RPMI7951 (cell line): Measurements from ENCODE around the gene TRAPPC1. TPM values are rescaled to one million over a fixed set of nuclear protein-coding genes. Genes with fewer than 3 reads are reported as not detected.

ENCODE experiments used
- total RNA-seq: library from RNA; depleted of rRNA; stranded (reverse); fragments of >200 nt; shearing (Covaris generic); gene quantifications from 2 replicates; pipeline ENCODE4 v1.2.3, GENCODE V29; 2014; rRNA removed

Gene TRAPPC1
- total RNA-seq, 1 experiment from 2014 or later: 54.2 TPM

Other genes starting within 250 kb of the TRAPPC1 start
- 2.5 and 4.1 TPM in 2 replicates for gene TP53, start 244.5 kb downstream of the TRAPPC1 start, total RNA-seq
- 22.5 and 25.7 TPM in 2 replicates for gene WRAP53, start 243.5 kb downstream of the TRAPPC1 start, total RNA-seq
- 0.84 and 1.3 TPM in 2 replicates for gene EFNB3, start 226.7 kb downstream of the TRAPPC1 start, total RNA-seq
- 1.8 and 3.2 TPM in 2 replicates for gene DNAH2, start 214.2 kb downstream of the TRAPPC1 start, total RNA-seq
- gene KDM6B, start 97.7 kb downstream of the TRAPPC1 start, total RNA-seq: 0.20 and 0.48 TPM in 2 replicates
- not detected in 2 replicates for gene TMEM88, start 76.9 kb downstream of the TRAPPC1 start, total RNA-seq
- gene NAA38, start 74.4 kb downstream of the TRAPPC1 start, total RNA-seq: 94.4 and 110 TPM in 2 replicates
- 5.7 and 6.1 TPM in 2 replicates for gene CYB5D1, start 73.9 kb downstream of the TRAPPC1 start, total RNA-seq
- 20.3 and 30.8 TPM in 2 replicates for gene CHD3, start 43.2 kb downstream of the TRAPPC1 start, total RNA-seq
- gene RNF227, start 15.7 kb downstream of the TRAPPC1 start, total RNA-seq: 2.3 and 7.8 TPM in 2 replicates
- 1.1 TPM in 2 replicates for gene KCNAB3, start 2.1 kb downstream of the TRAPPC1 start, total RNA-seq
- 19.6 and 23.2 TPM in 2 replicates for gene CNTROB, start 260 bp upstream of the TRAPPC1 start, total RNA-seq
- gene GUCY2D, start 70.7 kb upstream of the TRAPPC1 start, total RNA-seq: not detected in 2 replicates
- not detected in 2 replicates for gene ALOX15B, start 107.1 kb upstream of the TRAPPC1 start, total RNA-seq
- gene ALOX12B, start 155.8 kb upstream of the TRAPPC1 start, total RNA-seq: not detected in 2 replicates
- 0.12 TPM in 1 of 2 replicates, not detected in the other for gene ALOXE3, start 186.6 kb upstream of the TRAPPC1 start, total RNA-seq
- 0.48 TPM in 1 of 2 replicates, not detected in the other for gene HES7, start 192.2 kb upstream of the TRAPPC1 start, total RNA-seq
- 3.0 and 8.2 TPM in 2 replicates for gene PER1, start 220.5 kb upstream of the TRAPPC1 start, total RNA-seq
- gene VAMP2, start 231.0 kb upstream of the TRAPPC1 start, total RNA-seq: 2.0 and 2.1 TPM in 2 replicates
- 53.3 and 64.7 TPM in 2 replicates for gene TMEM107, start 244.4 kb upstream of the TRAPPC1 start, total RNA-seq